OCI-LY1 (cell line): Measurements from ENCODE around the gene PRSS21.

ENCODE experiments used
- H2AFZ ChIP-seq: fragments of 200-600 bp; sonication (generic), shearing (Covaris generic); 2 replicates; pipeline ENCODE4 v1.6.0; 2014; ENCODE audit warnings: antibody characterized with exemption, mild to moderate bottlenecking, low read length
- H3F3A ChIP-seq: fragments of 200-600 bp; sonication (generic), shearing (Covaris generic); 2 replicates; pipeline ENCODE4 v1.6.0; 2014; ENCODE audit warnings: mild to moderate bottlenecking, antibody characterized with exemption, low read length, moderate library complexity; ENCODE audit not compliant: insufficient read depth
- H3K27ac ChIP-seq: fragments of 200-600 bp; sonication (generic); 2 replicates; pipeline ENCODE4 v1.5.1; 2014; ENCODE audit warnings: low read length, mixed run types, mild to moderate bottlenecking, low read depth; ENCODE audit not compliant: poor library complexity, severe bottlenecking
- H3K27me3 ChIP-seq: fragments of 200-600 bp; sonication (generic); 2 replicates; pipeline ENCODE4 v1.6.0; 2014; ENCODE audit warnings: antibody characterized with exemption, mild to moderate bottlenecking, low read length, moderate library complexity; ENCODE audit not compliant: insufficient read depth
- H3K36me3 ChIP-seq: fragments of 200-600 bp; sonication (generic); 2 replicates; pipeline ENCODE4 v1.6.1; 2014; ENCODE audit warnings: mild to moderate bottlenecking, antibody characterized with exemption, low read length, moderate library complexity, mixed read lengths; ENCODE audit not compliant: insufficient read depth
- H3K4me1 ChIP-seq: fragments of 200-600 bp; sonication (generic); 2 replicates; pipeline ENCODE4 v1.5.1; 2014; ENCODE audit warnings: mild to moderate bottlenecking, low read length, moderate library complexity; ENCODE audit not compliant: insufficient read depth, severe bottlenecking
- H3K4me2 ChIP-seq: fragments of 200-600 bp; sonication (generic), shearing (Covaris generic); 2 replicates; pipeline ENCODE4 v1.6.1; 2014; ENCODE audit warnings: low read length
- H3K4me3 ChIP-seq: fragments of 200-600 bp; sonication (generic); 2 replicates; pipeline ENCODE4 v1.5.1; 2014; ENCODE audit warnings: low read length, low read depth, mild to moderate bottlenecking, mixed read lengths; ENCODE audit not compliant: poor library complexity, severe bottlenecking
- H3K79me2 ChIP-seq: fragments of 200-600 bp; shearing (Covaris generic); 2 replicates; pipeline ENCODE4 v1.6.1; 2016; ENCODE audit warnings: mixed run types, low read length, mixed read lengths; ENCODE audit not compliant: insufficient read depth
- H3K9ac ChIP-seq: fragments of 200-600 bp; sonication (generic), shearing (Covaris generic); 2 replicates; pipeline ENCODE4 v1.6.1; 2014; ENCODE audit warnings: mild to moderate bottlenecking, low read length, mixed read lengths
- H3K9me2 ChIP-seq: fragments of 200-600 bp; sonication (generic), shearing (Covaris generic); 2 replicates; pipeline ENCODE4 v1.6.1; 2014; ENCODE audit warnings: low read depth, mild to moderate bottlenecking, low read length, mixed read lengths
- H3K9me3 ChIP-seq: fragments of 200-600 bp; shearing (Covaris generic); 2 replicates; pipeline ENCODE4 v1.6.1; 2014; ENCODE audit warnings: low read length, mixed read lengths
- H4K20me1 ChIP-seq: fragments of 200-600 bp; sonication (generic), shearing (Covaris generic); 2 replicates; pipeline ENCODE4 v1.6.0; 2016; ENCODE audit warnings: mild to moderate bottlenecking, low read length; ENCODE audit not compliant: insufficient read depth
- EZH2 ChIP-seq: fragments of 200-600 bp; sonication (generic), shearing (Covaris generic); IDR thresholded peaks from 2 replicates; pipeline ENCODE4 v1.8.0; 2017; ENCODE audit warnings: borderline replicate concordance, mixed run types, mild to moderate bottlenecking, antibody characterized with exemption, low read length, moderate library complexity, mixed read lengths
- TF ChIP-seq, protein P1 (sequence below): fragments of 200-600 bp; sonication (generic), shearing (Covaris generic); IDR thresholded peaks from 2 replicates; pipeline ENCODE4 v1.5.1; 2017; ENCODE audit warnings: mild to moderate bottlenecking, antibody characterized with exemption, low read length, moderate library complexity, mixed read lengths

Gene PRSS21

DNA sequence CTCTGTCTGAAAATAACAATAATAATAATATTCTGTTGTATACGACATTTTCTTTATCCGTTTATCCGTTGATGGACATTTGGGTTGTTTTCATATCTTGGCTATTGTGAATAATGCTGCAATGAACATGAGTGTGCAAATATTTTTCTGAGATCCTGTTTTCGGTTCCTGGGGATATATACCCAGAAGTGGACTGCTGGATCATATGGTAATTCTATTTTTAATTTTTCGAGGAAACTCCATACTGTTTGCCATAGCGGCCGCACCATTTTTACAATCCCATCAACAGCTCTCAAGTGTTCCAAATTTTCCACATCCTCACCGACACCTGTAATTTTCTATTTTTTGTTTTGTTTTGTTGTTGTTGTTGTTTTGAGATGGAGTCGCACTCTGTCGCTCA, 24.1 kb upstream of the PRSS21 start:
- Histone ChIP-seq H3K4me2 (no peak overlapping the region), H3K4me1 (no peaks in the 10 kb centered on the region), H3K9me3 (no peaks in the 10 kb centered on the region), H2AFZ (no peak overlapping the region), H3F3A (no peaks in the 10 kb centered on the region), H3K79me2 (no peaks in the 10 kb centered on the region), H4K20me1 (no peaks in the 10 kb centered on the region), H3K4me3 (no peak overlapping the region), H3K9me2 (no peaks in the 10 kb centered on the region), H3K27ac (no peak overlapping the region), H3K27me3 (0 out of 2 replicates have a peak, but pooled peaks cover 6% of the 10 kb centered on the region), H3K36me3 (no peaks in the 10 kb centered on the region), H3K9ac (no peak overlapping the region)
- TF ChIP-seq EZH2 = no peak
- TF ChIP-seq, protein P1, sequence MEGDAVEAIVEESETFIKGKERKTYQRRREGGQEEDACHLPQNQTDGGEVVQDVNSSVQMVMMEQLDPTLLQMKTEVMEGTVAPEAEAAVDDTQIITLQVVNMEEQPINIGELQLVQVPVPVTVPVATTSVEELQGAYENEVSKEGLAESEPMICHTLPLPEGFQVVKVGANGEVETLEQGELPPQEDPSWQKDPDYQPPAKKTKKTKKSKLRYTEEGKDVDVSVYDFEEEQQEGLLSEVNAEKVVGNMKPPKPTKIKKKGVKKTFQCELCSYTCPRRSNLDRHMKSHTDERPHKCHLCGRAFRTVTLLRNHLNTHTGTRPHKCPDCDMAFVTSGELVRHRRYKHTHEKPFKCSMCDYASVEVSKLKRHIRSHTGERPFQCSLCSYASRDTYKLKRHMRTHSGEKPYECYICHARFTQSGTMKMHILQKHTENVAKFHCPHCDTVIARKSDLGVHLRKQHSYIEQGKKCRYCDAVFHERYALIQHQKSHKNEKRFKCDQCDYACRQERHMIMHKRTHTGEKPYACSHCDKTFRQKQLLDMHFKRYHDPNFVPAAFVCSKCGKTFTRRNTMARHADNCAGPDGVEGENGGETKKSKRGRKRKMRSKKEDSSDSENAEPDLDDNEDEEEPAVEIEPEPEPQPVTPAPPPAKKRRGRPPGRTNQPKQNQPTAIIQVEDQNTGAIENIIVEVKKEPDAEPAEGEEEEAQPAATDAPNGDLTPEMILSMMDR = no peak

DNA sequence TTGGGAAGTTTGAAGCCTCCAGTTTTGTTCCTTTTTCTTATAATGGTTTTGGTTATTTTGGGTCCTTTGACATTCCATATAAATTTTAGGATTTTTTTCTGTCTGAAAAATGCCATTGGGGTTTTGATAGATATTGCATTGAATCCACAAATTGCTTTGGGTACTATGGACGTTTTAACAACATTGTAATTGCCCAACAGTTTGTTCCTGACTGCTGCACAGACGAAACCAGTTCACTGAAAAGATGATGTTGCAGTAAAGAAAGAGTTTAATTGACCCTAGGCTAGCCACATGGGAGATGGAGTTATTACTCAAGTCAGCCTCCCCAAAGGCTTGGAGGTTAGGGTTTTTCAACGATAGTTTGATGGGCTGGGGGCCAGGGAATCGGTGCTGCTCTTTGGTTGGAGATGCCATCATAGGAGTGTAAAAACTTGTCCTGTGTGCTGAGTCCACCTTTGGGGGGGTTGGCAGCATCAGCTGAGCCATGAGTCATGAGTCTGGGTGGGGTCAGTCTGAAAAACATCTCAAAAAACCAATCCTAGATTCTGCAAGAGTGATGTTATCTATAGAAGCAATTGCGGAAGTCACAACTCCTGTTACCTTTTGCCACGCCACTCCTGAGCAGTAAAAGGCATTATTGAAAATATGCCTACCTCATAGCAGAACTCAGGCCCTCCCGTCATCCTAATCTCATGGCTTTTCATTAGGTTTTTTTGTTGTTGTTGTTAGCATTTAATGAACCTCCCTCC, 21.5 kb upstream of the PRSS21 start:
- no peaks in the 10 kb centered on the region for H3F3A ChIP-seq
- H3K27me3 ChIP-seq = 0 out of 2 replicates have a peak, but pooled peaks cover 6% of the 10 kb centered on the region
- no peak for TF ChIP-seq EZH2
- TF ChIP-seq, protein P1 = no peak
- H3K27ac ChIP-seq = no peak overlapping the region
- no peaks in the 10 kb centered on the region for H4K20me1 ChIP-seq
- no peaks in the 10 kb centered on the region for H3K79me2 ChIP-seq
- H3K9ac ChIP-seq = no peak overlapping the region
- no peaks in the 10 kb centered on the region for H3K4me1 ChIP-seq
- H3K4me3 ChIP-seq = no peak overlapping the region
- H3K9me2 ChIP-seq = no peaks in the 10 kb centered on the region
- no peak overlapping the region for H3K4me2 ChIP-seq
- no peaks in the 10 kb centered on the region for H3K9me3 ChIP-seq
- H2AFZ ChIP-seq = no peak overlapping the region
- H3K36me3 ChIP-seq = no peaks in the 10 kb centered on the region

DNA sequence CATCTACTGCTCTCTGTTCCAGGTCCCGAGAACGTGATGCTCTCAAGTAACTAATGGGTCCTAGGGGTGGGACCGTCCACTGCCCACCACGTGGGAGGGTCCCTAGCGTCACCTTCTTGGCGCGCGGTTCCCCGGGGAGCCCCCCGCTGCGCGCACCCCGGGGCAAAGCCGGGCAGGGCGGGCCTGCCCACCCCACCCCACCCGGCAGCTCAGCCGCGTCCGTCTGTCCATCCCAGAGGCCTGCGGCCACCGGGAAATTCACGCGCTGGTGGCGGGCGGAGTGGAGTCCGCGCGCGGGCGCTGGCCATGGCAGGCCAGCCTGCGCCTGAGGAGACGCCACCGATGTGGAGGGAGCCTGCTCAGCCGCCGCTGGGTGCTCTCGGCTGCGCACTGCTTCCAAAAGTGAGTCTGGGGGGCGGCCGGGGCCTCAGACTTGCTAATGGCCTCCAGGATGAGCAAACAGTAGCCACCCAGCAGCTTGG, 18.3 kb upstream of the PRSS21 start:
- no peak overlapping the region for H3K9ac ChIP-seq
- no peak overlapping the region for H3K4me2 ChIP-seq
- no peaks in the 10 kb centered on the region for H3F3A ChIP-seq
- no peaks in the 10 kb centered on the region for H3K9me2 ChIP-seq
- H4K20me1 ChIP-seq = no peaks in the 10 kb centered on the region
- no peak for TF ChIP-seq EZH2
- TF ChIP-seq, protein P1 = no peak
- no peak overlapping the region for H2AFZ ChIP-seq
- no peaks in the 10 kb centered on the region for H3K4me1 ChIP-seq
- H3K9me3 ChIP-seq = 0 out of 2 replicates have a peak, but pooled peaks cover 5% of the 10 kb centered on the region
- H3K4me3 ChIP-seq = no peak overlapping the region
- no peaks in the 10 kb centered on the region for H3K79me2 ChIP-seq
- H3K36me3 ChIP-seq = no peaks in the 10 kb centered on the region; the same call in 1 of the 2 replicates
- no peak overlapping the region for H3K27ac ChIP-seq
- H3K27me3 ChIP-seq = 0 out of 2 replicates have a peak, but pooled peaks cover 6% of the 10 kb centered on the region
